ENCODE results near the gene PIK3AP1. TPM values are rescaled to one million over a fixed set of nuclear protein-coding genes. Genes with fewer than 3 reads are reported as not detected.
A peak's percentile ranks its signal among the peaks of the same experiment; 100 is the strongest.
"Not testable (repeated sequence)": the region's sequence is repeated elsewhere in the genome, so short reads cannot be mapped to it uniquely, and the experiment has no call there.

The PIK3AP1 gene
- total RNA-seq, 1 donor: 49.0 TPM

GRCh38 chr10:96587264-96588059 is 132.9 kb downstream of the PIK3AP1 start:
- Histone ChIP-seq H3K9me3 (ENCODE audit: low read depth, low read length) (no peaks in the 10 kb centered on the region), H3K4me3 (ENCODE audit: low read length) (peak overlapping the region; percentile 90), H3K4me1 (ENCODE audit: insufficient read depth, low read length) (peaks cover 37% of the 10 kb centered on the region), H3K27me3 (ENCODE audit: insufficient read depth, low read length) (no peaks in the 10 kb centered on the region)

- Histone ChIP-seq H3K9me3 (ENCODE audit: low read depth, low read length) (no peaks in the 10 kb centered on the region), H3K4me3 (ENCODE audit: low read length) (peak within 1 kb of the TSS; percentile 90), H3K4me1 (ENCODE audit: insufficient read depth, low read length) (peaks cover 37% of the 10 kb centered on the region), H3K27me3 (ENCODE audit: insufficient read depth, low read length) (no peaks in the 10 kb centered on the region)
These were observed 133.7 kb downstream of the PIK3AP1 start, which contains the start of gene TM9SF3 for GRCh38 chr10:96586419-96587263. TM9SF3 (minus strand) TSS chr10:96587012; CDS start chr10:96586835, 177 bp downstream.

- no peaks in the 10 kb centered on the region for H3K9me3 ChIP-seq (ENCODE audit: low read depth, low read length)
- H3K4me1 ChIP-seq (ENCODE audit: insufficient read depth, low read length): peaks cover 37% of the 10 kb centered on the region
- H3K4me3 ChIP-seq (ENCODE audit: low read length): peak overlapping the region; percentile 90
- H3K27me3 ChIP-seq (ENCODE audit: insufficient read depth, low read length): no peaks in the 10 kb centered on the region
These were observed 134.4 kb downstream of the PIK3AP1 start for GRCh38 chr10:96585736-96586418.

GRCh38 chr10:96584474-96584873 is 135.8 kb downstream of the PIK3AP1 start:
- Histone ChIP-seq H3K9me3 (ENCODE audit: low read depth, low read length) (no peaks in the 10 kb centered on the region), H3K4me3 (ENCODE audit: low read length) (no peak overlapping the region), H3K27me3 (ENCODE audit: insufficient read depth, low read length) (no peaks in the 10 kb centered on the region), H3K4me1 (ENCODE audit: insufficient read depth, low read length) (peaks cover 37% of the 10 kb centered on the region)

- Histone ChIP-seq H3K4me3 (ENCODE audit: low read length) (no peak overlapping the region), H3K27me3 (ENCODE audit: insufficient read depth, low read length) (no peaks in the 10 kb centered on the region), H3K4me1 (ENCODE audit: insufficient read depth, low read length) (peaks cover 37% of the 10 kb centered on the region), H3K9me3 (ENCODE audit: low read depth, low read length) (no peaks in the 10 kb centered on the region)
These were observed 136.3 kb downstream of the PIK3AP1 start for GRCh38 chr10:96584035-96584434.

GRCh38 chr10:96579133-96579532 is 141.2 kb downstream of the PIK3AP1 start:
- Histone ChIP-seq H3K9me3 (ENCODE audit: low read depth, low read length) (no peaks in the 10 kb centered on the region), H3K4me1 (ENCODE audit: insufficient read depth, low read length) (peaks cover 19% of the 10 kb centered on the region), H3K4me3 (ENCODE audit: low read length) (no peak overlapping the region), H3K27me3 (ENCODE audit: insufficient read depth, low read length) (no peaks in the 10 kb centered on the region)

GRCh38 chr10:96578633-96579032 is 141.7 kb downstream of the PIK3AP1 start:
- Histone ChIP-seq H3K4me3 (ENCODE audit: low read length) (no peak overlapping the region), H3K4me1 (ENCODE audit: insufficient read depth, low read length) (peaks cover 15% of the 10 kb centered on the region), H3K9me3 (ENCODE audit: low read depth, low read length) (no peaks in the 10 kb centered on the region), H3K27me3 (ENCODE audit: insufficient read depth, low read length) (no peaks in the 10 kb centered on the region)

GRCh38 chr10:96578022-96578421 is 142.3 kb downstream of the PIK3AP1 start:
- no peaks in the 10 kb centered on the region for H3K9me3 ChIP-seq (ENCODE audit: low read depth, low read length)
- peaks cover 11% of the 10 kb centered on the region for H3K4me1 ChIP-seq (ENCODE audit: insufficient read depth, low read length)
- H3K27me3 ChIP-seq (ENCODE audit: insufficient read depth, low read length): no peaks in the 10 kb centered on the region
- H3K4me3 ChIP-seq (ENCODE audit: low read length): no peak overlapping the region

GRCh38 chr10:96577069-96577468 is 143.2 kb downstream of the PIK3AP1 start:
- no peaks in the 10 kb centered on the region for H3K27me3 ChIP-seq (ENCODE audit: insufficient read depth, low read length)
- H3K9me3 ChIP-seq (ENCODE audit: low read depth, low read length): no peaks in the 10 kb centered on the region
- H3K4me3 ChIP-seq (ENCODE audit: low read length): no peak overlapping the region
- H3K4me1 ChIP-seq (ENCODE audit: insufficient read depth, low read length): peaks cover 7% of the 10 kb centered on the region

- no peak overlapping the region for H3K4me3 ChIP-seq (ENCODE audit: low read length)
- H3K27me3 ChIP-seq (ENCODE audit: insufficient read depth, low read length): no peaks in the 10 kb centered on the region
- H3K9me3 ChIP-seq (ENCODE audit: low read depth, low read length): no peaks in the 10 kb centered on the region
- H3K4me1 ChIP-seq (ENCODE audit: insufficient read depth, low read length): peaks cover 7% of the 10 kb centered on the region
These were observed 143.9 kb downstream of the PIK3AP1 start for GRCh38 chr10:96576277-96576980.

- not testable (repeated sequence) for H3K9me3 ChIP-seq (ENCODE audit: low read depth, low read length); H3K4me1 ChIP-seq (ENCODE audit: insufficient read depth, low read length); H3K27me3 ChIP-seq (ENCODE audit: insufficient read depth, low read length); H3K4me3 ChIP-seq (ENCODE audit: low read length)
These were observed 145.8 kb downstream of the PIK3AP1 start for GRCh38 chr10:96574564-96574963.

GRCh38 chr10:96573036-96573435 is 147.3 kb downstream of the PIK3AP1 start:
- Histone ChIP-seq H3K9me3 (ENCODE audit: low read depth, low read length) (no peaks in the 10 kb centered on the region), H3K27me3 (ENCODE audit: insufficient read depth, low read length) (no peaks in the 10 kb centered on the region), H3K4me1 (ENCODE audit: insufficient read depth, low read length) (peaks cover 9% of the 10 kb centered on the region), H3K4me3 (ENCODE audit: low read length) (no peak overlapping the region)

GRCh38 chr10:96570983-96571964 is 149.0 kb downstream of the PIK3AP1 start:
- Histone ChIP-seq H3K4me1 (ENCODE audit: insufficient read depth, low read length) (peaks cover 5% of the 10 kb centered on the region), H3K4me3 (ENCODE audit: low read length) (no peak overlapping the region), H3K27me3 (ENCODE audit: insufficient read depth, low read length) (no peaks in the 10 kb centered on the region), H3K9me3 (ENCODE audit: low read depth, low read length) (no peaks in the 10 kb centered on the region)

All from mononuclear cell (primary cell).